ENCODE measurements around the gene SLC16A6.
"Not testable (repeated sequence)": the region's sequence is repeated elsewhere in the genome, so short reads cannot be mapped to it uniquely, and the experiment has no call there.

SLC16A6 gene

GRCh38 chr17:68317458-68317857 is 26.5 kb upstream of the SLC16A6 start:
- H3K27me3 ChIP-seq = no peaks in the 10 kb centered on the region
- no peaks in the 10 kb centered on the region for H3K9me3 ChIP-seq
- no peak for TF ChIP-seq CTCF (IDR thresholded peaks at IDR 0.05; ENCODE audit: low read depth, low read length)
- H3K4me1 ChIP-seq = no peaks in the 10 kb centered on the region
- DNase-seq = no peak
- H3K4me3 ChIP-seq (ENCODE audit: low read depth, low read length) = no peak overlapping the region
- H3K36me3 ChIP-seq = no peaks in the 10 kb centered on the region

- Histone ChIP-seq H3K27me3 (no peaks in the 10 kb centered on the region), H3K9me3 (no peaks in the 10 kb centered on the region), H3K4me1 (no peaks in the 10 kb centered on the region), H3K4me3 (ENCODE audit: low read depth, low read length) (no peak overlapping the region), H3K36me3 (no peaks in the 10 kb centered on the region)
- no peak for TF ChIP-seq CTCF (IDR thresholded peaks at IDR 0.05; ENCODE audit: low read depth, low read length)
- no peak for DNase-seq
Observed at GRCh38 chr17:68315930-68316329, 25.0 kb upstream of the SLC16A6 start.

- Histone ChIP-seq H3K27me3 (no peaks in the 10 kb centered on the region), H3K9me3 (no peaks in the 10 kb centered on the region), H3K4me3 (ENCODE audit: low read depth, low read length) (no peak overlapping the region), H3K36me3 (no peaks in the 10 kb centered on the region), H3K4me1 (no peaks in the 10 kb centered on the region)
- no peak for DNase-seq
- no peak for TF ChIP-seq CTCF (IDR thresholded peaks at IDR 0.05; ENCODE audit: low read depth, low read length)
Observed at GRCh38 chr17:68314916-68315535, 24.1 kb upstream of the SLC16A6 start.

DNA sequence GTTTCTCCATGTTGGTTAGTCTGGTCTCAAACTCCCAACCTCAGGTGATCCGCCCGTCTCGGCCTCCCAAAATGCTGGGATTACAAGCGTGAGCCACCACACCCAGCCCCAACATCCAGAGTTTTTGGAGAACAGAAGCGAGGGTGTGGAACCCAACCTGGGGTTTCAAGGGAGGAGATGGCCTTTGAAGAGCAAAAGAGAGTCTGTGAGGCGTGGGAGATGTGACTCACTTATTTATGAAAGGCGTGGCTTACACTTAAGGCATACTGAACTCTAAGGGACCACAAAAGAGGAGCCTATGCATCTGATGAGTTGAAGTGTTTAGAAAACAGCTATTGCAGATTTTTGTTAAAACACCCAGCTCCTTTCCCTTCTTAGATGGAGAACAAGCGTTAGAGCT is 19.2 kb upstream of the SLC16A6 start:
- peaks cover 4% of the 10 kb centered on the region for H3K36me3 ChIP-seq
- DNase-seq = no peak
- H3K27me3 ChIP-seq = no peaks in the 10 kb centered on the region
- no peak overlapping the region for H3K4me3 ChIP-seq (ENCODE audit: low read depth, low read length)
- H3K4me1 ChIP-seq = no peaks in the 10 kb centered on the region
- no peak for TF ChIP-seq CTCF (IDR thresholded peaks at IDR 0.05; ENCODE audit: low read depth, low read length)
- H3K9me3 ChIP-seq = no peaks in the 10 kb centered on the region

DNA sequence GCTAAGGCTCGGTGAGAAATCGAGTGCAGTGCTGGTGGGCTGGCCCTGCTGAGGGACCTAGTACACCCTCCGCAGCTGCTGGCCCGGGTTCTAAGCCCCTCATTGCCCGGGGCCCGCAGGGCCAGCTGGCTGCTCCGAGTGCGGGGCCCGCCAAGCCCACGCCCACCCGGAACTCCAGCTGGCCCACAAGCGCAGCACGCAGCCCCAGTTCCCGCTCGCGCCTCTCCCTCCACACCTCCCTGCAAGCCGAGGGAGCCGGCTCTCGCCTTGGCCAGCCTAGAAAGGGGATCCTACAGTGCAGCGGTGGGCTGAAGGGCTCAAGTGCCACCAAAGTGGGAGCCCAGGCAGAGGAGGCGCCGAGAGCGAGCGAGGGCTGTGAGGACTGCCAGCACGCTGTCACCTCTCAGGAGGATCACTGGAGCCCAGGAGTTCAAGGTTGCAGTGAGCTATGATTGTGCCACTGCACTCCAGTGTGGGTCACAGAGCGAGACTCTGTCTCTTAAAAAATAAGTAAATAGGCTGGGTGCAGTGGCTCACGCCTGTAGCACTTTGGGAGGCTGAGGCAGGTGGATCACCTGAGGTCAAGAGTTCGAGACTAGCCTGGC is 18.2 kb upstream of the SLC16A6 start:
- H3K27me3 ChIP-seq; DNase-seq; H3K4me1 ChIP-seq; H3K36me3 ChIP-seq; H3K9me3 ChIP-seq; H3K4me3 ChIP-seq (ENCODE audit: low read depth, low read length): not testable (repeated sequence)

DNA sequence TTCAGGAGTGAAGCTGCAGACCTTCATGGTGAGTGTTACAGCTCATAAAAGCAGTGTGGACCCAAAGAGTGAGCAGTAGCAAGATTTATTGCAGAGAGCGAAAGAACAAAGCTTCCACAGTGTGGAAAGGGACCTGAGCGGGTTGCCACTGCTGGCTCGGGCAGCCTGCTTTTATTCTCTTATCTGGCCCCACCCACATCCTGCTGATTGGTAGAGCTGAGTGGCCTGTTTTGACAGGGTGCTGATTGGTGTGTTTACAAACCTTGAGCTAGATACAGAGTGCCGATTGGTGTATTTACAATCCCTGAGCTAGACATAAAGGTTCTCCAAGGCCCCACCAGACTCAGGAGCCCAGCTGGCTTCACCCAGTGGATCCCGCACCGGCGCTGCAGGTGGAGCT is 17.6 kb upstream of the SLC16A6 start:
- H3K36me3 ChIP-seq; H3K9me3 ChIP-seq; H3K27me3 ChIP-seq; H3K4me3 ChIP-seq (ENCODE audit: low read depth, low read length); H3K4me1 ChIP-seq; DNase-seq: not testable (repeated sequence)

- Histone ChIP-seq H3K4me1 (no peaks in the 10 kb centered on the region), H3K36me3 (peaks cover 4% of the 10 kb centered on the region), H3K9me3 (no peaks in the 10 kb centered on the region), H3K27me3 (no peaks in the 10 kb centered on the region), H3K4me3 (ENCODE audit: low read depth, low read length) (no peak overlapping the region)
- no peak for DNase-seq
- TF ChIP-seq CTCF (IDR thresholded peaks at IDR 0.05; ENCODE audit: low read depth, low read length) = no peak
Observed at GRCh38 chr17:68307443-68307842, 16.5 kb upstream of the SLC16A6 start.
